Urothelium cell line (cell line): ENCODE measurements around the gene AS3MT.
"Not testable (repeated sequence)": the region's sequence is repeated elsewhere in the genome, so short reads cannot be mapped to it uniquely, and the experiment has no call there.

Experiments
- DNase-seq: peaks from one replicate; pipeline ENCODE4 v3.0.0; 2011; ENCODE audit warnings: low spot score, mixed read lengths
- FAIRE-seq: peaks from 2 replicates; lab custom pipeline; 2011; peaks lifted over from hg19 to GRCh38; lab: Jason Lieb, UNC

The AS3MT gene, protein sequence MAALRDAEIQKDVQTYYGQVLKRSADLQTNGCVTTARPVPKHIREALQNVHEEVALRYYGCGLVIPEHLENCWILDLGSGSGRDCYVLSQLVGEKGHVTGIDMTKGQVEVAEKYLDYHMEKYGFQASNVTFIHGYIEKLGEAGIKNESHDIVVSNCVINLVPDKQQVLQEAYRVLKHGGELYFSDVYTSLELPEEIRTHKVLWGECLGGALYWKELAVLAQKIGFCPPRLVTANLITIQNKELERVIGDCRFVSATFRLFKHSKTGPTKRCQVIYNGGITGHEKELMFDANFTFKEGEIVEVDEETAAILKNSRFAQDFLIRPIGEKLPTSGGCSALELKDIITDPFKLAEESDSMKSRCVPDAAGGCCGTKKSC

DNA sequence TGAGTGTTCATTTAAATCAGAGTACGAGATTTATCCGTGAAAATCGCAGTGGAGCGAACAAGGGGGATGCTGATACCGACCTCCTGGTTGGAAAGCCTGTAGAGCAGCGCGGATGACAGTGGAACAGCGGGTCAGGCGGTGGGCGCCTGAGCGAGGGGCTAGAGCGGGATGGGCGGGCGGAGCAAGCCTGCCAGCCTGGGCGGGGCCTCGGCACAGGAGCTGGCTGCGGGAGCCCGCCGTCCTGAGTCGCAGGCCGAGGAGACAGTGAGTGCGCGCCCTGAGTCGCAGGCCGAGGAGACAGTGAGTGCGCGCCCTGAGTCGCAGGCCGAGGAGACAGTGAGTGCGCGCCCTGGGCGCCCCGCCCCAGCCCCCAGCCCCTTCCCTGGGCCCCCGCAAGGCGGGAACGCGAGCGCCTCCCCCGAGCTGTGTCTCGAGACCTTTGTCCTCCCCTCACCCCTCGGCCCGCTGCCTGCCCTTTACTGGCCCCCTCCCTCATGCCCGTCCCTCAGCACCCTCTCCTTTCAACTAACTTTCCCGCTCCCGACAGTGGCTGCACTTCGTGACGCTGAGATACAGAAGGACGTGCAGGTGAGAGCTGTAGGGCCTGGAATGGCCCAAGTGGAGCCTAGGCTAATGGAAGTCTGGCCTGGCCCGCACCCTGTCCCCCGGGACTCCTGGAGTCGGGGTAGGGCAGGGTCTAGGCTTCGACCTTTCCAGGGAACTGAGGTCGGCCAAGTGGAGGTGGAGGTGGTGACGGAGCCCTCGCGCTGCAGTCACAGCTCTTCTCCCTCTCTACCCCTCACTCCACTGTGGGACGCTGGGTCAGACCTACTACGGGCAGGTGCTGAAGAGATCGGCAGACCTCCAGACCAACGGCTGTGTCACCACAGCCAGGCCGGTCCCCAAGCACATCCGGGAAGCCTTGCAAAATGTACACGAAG, at the start of gene AS3MT:
AS3MT (plus strand) TSS at position 213 of the 941 bp plus-strand sequence; CDS start at position 336, 123 bp downstream.
- no peak for FAIRE-seq
- no peak for DNase-seq

GRCh38 chr10:102820008-102820407, 49.3 kb upstream of the AS3MT start:
- not testable (repeated sequence) for DNase-seq, FAIRE-seq

- no peak for FAIRE-seq
Observed at GRCh38 chr10:102822222-102822621, 47.0 kb upstream of the AS3MT start.

GRCh38 chr10:102824664-102825063, 44.6 kb upstream of the AS3MT start:
- FAIRE-seq (no peak), DNase-seq (no peak)

More at GRCh38 chr10:102822222-102822621, 47.0 kb upstream of the AS3MT start:
- no peak for DNase-seq

- DNase-seq, result no peak
- FAIRE-seq, result no peak
Observed at GRCh38 chr10:102826148-102826796, 43.0 kb upstream of the AS3MT start.

GRCh38 chr10:102827597-102827975, 41.7 kb upstream of the AS3MT start:
- no peak for DNase-seq
- no peak for FAIRE-seq

DNA sequence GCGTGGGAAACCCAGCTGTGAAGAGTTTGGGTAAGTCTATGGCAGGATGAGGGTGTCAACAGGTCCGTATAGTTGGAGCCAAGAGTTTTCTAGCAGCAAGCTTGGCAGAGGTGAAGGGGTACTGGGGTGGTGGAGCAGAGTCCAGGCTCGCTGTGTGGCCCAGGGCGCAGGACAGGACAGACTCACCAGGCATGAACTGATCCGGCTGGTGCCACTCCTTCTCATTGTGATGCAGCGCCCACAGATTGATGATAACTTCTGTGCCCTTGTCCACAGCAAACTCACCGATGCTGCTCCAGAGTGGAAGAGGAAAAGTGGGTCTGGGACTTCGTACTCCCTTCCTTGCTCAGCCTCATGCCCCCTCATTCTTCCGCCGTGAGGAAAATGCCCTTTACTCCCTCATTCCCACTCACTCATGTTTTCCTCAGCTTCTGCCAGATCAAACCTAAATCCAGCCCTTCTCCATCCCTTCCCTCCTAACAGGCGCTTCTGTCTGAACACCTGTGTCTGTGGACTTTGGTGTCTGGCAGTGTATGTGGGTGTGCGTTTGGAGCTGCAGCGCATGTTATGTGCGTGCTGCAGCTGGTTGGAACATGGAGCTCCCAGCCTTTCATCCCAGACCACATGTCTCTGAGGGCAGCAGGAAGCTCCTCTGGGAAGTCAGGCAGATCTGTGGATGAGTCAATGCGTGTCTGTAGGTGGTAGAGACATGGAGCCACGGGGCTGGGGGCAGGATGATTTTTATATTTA, 37.8 kb upstream of the AS3MT start:
- FAIRE-seq (no peak), DNase-seq (no peak)

GRCh38 chr10:102832248-102832647, 37.0 kb upstream of the AS3MT start:
- FAIRE-seq (no peak), DNase-seq (no peak)

DNA sequence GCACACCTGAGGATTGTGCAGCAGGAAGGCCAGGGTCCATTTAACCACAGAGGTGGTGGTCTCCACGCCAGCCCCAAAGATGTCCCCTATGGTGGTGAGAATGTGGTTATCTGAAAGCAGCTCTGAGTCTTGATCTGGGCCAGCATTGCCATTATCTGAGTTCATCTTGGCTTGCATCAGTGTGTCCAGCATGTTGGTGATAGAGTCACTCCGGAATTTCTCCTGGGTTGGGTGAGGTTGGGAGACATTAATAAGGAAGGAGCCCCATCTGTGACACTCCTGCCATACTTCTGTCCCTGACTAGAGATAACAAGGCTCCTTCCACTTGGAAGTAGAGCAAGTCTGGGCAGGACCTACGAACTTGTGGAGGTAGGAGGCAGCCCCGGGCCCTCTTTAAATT, 36.3 kb upstream of the AS3MT start:
- DNase-seq (no peak), FAIRE-seq (no peak)

DNA sequence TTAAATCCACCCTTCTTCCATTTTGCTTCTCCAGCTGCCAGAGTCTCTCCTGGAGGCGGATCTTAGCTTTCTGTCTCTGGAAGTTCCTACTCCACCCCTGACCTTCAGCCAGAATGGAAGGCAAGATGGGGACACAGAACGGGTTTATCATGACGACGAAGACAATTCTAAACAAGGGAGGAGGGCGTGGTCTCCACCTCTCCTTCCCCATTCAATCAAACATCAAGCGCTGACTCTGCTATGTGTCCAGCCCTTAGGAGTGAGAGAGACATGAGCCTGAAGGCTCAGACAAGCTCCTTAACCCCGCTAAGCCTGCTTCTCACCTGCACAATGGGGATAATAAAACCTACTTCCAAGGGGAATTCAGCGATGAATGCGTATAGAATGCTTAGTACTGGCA, 35.1 kb upstream of the AS3MT start:
- FAIRE-seq (no peak), DNase-seq (no peak)

DNA sequence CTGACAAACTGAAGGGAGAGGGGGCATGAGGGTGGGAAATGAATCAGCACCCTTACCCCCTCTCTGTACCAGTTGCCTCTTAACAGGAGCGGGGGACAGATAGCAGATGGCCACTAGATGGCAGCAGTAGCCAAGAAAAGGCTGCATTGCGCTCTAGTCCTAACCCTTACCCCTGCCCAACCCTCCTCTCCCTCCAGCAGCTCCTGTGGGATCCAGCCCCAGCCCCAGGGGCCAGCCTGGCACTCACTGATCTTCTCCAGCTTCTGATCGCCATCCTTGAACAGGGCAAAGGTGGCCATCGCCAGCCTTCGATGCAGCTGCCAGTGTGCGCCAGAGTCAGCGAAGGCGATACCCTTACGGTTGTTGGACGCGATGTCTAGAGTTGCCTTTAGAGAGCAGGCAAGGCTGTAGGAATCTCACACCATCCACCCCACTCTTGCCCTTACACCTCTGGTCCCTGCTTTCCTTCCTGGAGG, 34.2 kb upstream of the AS3MT start:
- peak; percentile 83 for DNase-seq

GRCh38 chr10:102837230-102837721, 32.0 kb upstream of the AS3MT start, which contains the start of gene CYP17A1:
CYP17A1 (minus strand) TSS chr10:102837413; CDS start chr10:102837361, 52 bp downstream.
- DNase-seq, result peak; percentile 34
- FAIRE-seq, result no peak

More for the DNA sequence above, 34.2 kb upstream of the AS3MT start:
- FAIRE-seq, result no peak

DNA sequence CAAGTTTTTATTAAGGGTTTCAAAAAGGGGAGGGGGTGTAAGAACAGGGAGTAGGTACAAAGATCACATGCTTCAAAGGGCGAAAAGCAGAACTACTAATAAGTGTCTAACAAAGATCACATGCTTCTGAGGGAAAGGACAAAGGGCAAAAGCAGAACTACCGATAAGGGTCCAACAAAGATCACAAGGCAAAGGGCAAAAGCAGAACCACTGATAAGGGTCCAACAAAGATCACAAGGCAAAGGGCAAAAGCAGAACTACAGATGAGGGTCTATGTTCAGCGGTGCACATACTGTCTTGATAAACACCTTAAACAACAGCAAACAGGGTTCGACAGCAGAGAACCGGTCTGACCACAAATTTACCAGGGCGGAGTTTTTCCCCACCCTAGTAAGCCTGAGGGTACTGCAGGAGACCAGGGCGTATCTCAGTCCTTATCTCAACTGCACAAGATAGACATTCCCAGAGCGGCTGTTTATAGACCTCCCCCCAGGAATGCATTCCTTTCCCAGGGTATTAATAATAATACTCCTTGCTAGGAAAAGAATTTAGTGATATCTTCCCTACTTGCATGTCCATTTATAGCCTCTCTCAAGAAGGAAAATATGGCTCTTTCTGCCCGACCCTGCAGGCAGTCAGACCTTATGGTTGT, 30.9 kb upstream of the AS3MT start:
- not testable (repeated sequence) for FAIRE-seq, DNase-seq

- FAIRE-seq (no peak), DNase-seq (no peak)
Observed at GRCh38 chr10:102841827-102842345, 27.4 kb upstream of the AS3MT start.

GRCh38 chr10:102843139-102843538, 26.1 kb upstream of the AS3MT start:
- DNase-seq, FAIRE-seq: not testable (repeated sequence)

GRCh38 chr10:102844190-102844776, 25.0 kb upstream of the AS3MT start:
- DNase-seq, FAIRE-seq: not testable (repeated sequence)

- no peak for DNase-seq
- no peak for FAIRE-seq
Observed at GRCh38 chr10:102845352-102845902, 23.8 kb upstream of the AS3MT start.

DNA sequence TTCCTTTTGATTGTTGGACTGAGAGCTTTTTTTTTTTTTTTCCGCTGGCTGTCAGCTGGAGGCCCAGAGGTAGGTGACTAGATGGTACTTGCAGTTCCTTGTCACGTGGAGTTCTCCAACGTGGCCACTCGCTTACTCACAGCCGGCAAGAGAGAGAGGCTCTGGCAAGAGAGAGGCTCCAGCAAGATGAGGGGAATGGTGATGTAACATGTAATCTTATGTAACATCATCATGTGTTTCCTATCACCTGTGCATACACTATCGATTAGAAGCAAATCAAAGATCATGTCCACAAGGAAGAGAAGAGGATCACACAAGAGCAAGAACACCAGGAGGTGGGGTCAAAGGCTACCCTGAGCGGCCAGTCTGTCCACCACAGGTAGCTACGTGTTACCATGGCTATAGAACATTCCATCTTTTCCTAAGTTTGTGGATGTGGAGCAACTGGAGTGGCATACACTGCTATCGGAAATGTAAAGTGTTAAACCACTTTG, 19.2 kb upstream of the AS3MT start:
- no peak for DNase-seq
- FAIRE-seq, result no peak
